Measurements from ENCODE around the gene TMEM179.

DNA sequence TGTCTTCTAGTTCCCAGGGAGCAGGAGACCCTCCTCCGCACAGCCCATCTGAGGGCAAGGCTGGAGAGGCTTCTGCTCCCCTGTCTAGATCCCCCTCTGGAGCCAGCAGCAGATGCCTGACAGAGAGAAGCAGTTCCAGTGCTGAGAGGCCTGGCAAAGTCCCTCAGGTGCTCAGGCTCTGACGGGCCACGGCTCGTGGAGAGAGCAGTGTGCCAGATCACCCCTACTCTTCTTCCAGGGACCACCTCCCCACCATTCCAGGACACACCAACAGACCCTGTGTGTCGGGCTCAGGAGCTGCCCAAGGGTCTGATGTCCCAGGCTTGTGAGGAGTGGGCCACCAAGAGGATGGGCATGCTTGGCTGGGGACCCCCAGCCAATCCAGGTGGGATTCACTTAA lies 47.5 kb downstream of the TMEM179 start:
- TF ChIP-seq CTCF (IDR thresholded peaks at IDR 0.05) (no peak), POLR2A (IDR thresholded peaks at IDR 0.05) (no peak), EP300 (IDR thresholded peaks at IDR 0.05) (no peak)
